HepG2 (cell line): ENCODE measurements around the gene TGFA.

ENCODE experiments used
- FOSL2 ChIP-seq: sonication (generic); formaldehyde crosslinking; IDR thresholded peaks from 2 replicates; pipeline ENCODE4 v1.4.0; 2020; ENCODE audit warnings: missing genetic modification reagents
- GABPB1 ChIP-seq: IDR thresholded peaks from 2 replicates; pipeline ENCODE4 v1.6.1; 2016; ENCODE audit warnings: mild to moderate bottlenecking, missing genetic modification reagents, moderate library complexity, missing compliant biosample characterization
- TBP ChIP-seq: sonication (generic); formaldehyde crosslinking; IDR thresholded peaks from 2 replicates; pipeline ENCODE4 v1.5.0; 2020; ENCODE audit warnings: missing genetic modification reagents

DNA sequence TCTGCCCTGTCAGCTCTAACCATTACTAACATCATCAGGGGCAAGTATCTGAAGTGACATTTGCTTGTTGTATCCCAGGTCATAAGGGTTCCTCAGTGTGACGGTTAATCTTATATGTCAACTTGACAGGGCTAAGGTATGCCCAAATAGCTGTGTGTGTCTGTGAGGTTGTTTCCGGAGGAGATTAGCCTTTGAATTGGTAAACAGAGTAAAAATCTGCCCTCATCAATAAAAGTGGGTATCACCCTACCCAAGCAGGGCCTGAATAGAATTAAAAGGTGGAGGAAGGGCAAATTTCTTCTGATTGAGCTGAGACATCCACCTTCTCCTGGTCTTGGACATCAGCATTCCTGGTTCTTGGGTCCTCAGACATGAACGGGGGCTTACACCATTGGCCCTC lies 12.8 kb upstream of the TGFA start:
- TF ChIP-seq TBP (CRISPR knock-in tag) = no peak
- TF ChIP-seq FOSL2 (CRISPR knock-in tag) = no peak
- no peak for TF ChIP-seq GABPB1 (CRISPR knock-in tag)
